Limb (tissue), 2 donors: ENCODE measurements around the gene COMMD2.
A peak's percentile ranks its signal among the peaks of the same experiment; 100 is the strongest.

Experiments used
- DNase-seq, 2 donors: peaks; one replicate each; pipeline ENCODE4 v3.0.0-alpha.2; 2016; ENCODE audit errors: extremely low spot score in 2 of 2

The COMMD2 gene

DNA sequence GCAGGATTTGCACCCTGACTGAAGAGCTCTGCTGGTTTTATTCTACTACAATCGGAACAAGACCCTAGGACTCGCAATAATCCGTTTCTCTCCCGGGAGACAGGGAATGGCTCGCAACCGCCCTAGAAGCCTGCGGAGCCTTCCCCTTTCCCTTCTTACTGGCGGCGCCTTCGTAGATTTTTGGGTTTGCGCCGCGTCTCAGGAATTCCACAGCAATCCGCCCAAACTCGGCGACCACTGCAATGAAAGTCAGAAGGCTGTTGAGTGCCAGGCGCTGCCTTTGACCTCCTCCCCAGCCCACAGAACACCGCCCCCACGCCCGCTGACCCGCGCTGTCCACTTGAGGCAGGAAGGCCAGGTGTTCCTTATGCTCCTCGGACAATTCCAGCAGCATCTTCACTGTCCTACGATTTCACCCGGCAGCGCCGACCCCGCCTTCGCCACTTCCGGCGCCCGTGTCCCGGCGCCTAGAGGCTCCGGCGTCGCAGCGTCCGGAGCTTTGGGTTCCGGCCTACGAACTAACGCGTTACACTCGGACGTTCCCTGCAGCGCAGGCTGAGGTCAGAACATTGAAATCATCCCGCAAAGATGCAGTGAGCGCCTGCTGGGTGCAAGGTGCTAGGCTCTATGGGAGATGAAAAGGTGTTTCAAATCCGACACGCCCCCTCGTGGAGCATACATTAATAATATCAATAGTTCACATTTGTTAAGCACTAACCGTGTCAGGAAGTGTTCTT lies at the start of gene COMMD2:
Gene COMMD2, minus strand, starts transcription at position 439 of the 737 bp plus-strand sequence. Its CDS starts 45 bp downstream, at position 394.
- peak; percentile 82 to 85 for DNase-seq

- no peak for DNase-seq
These were observed 49.4 kb upstream of the COMMD2 start for GRCh38 chr3:149801639-149802038.

DNA sequence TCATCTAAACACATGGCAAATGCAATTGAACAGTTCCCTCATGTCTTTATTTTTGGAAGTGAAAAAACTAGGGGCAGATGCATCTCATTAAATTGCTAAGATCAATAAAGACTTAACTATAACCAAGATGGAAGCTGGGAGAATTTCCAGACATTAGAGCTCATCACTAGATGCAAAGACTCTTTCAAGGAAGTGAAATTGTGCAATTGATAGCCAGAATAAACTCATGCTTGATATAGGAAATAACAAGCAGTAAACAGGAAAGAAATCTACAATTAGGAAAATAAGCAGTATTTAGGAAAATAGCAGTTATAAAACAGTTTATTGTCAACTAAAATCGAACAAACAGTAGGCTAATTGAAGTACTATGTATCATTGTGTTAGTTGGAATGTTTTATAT lies 48.9 kb upstream of the COMMD2 start:
- no peak for DNase-seq

DNA sequence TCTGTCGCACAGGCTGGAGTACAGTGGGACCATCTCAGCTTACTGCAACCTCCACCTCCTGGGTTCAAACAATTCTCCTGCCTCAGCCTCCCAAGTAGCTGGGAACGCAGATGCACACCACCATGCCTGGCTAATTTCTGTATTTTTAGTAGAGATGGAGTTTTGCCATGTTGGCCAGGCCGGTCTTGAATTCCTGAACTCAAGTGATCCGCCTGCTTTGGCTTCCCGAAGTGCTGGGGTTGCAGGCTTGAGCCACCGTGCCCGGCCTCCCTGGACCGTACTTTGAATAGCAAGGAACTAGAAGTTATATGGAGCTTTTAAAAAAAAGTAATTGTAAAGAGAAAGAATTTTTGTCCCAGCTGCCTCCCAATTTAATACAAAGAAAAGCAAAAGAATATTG lies 48.4 kb upstream of the COMMD2 start:
- DNase-seq: no peak

GRCh38 chr3:149796026-149796425 lies 43.7 kb upstream of the COMMD2 start:
- DNase-seq: no peak

DNA sequence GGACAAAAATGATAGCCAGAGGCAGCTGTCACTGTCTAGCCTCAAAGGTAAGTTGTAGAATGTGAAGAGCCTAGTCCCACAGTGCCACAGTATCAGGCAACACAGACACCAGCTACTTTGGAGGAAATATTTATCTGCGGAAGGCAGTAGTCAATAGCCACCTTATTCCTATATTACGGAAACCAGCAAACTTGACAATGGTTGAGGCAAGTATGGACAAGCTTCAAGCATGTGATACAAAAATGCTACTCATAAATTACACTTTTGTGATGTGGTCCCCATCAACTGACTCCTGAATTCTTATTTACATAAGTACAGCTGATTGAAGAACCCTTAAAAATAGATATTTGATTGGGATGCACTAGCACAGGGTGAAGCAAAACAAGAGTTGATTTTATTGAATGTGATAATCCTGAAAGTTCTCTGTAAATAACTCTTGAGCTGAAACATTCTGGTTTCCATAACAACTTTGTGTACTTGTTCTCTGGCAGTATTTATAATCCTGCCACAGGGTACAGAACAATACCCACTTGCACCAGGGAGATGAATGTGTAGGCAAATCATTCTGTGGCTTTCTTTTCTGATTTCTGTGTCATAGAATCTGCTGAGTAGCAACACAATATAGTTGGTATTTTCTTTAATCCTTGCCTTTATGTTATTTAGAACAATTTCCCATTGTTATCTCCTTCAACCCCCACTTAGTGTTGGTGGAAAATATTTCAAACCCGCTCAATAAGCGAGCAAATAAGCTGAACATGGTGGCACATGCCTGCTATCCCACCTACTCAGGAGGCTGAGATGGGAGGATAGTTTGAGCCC lies 40.4 kb upstream of the COMMD2 start, which contains the start of gene ANKUB1:
Gene ANKUB1, minus strand, starts transcription at position 103 of the 819 bp plus-strand sequence. CDS start 188 bp downstream, outside the sequence.
- DNase-seq: no peak

DNA sequence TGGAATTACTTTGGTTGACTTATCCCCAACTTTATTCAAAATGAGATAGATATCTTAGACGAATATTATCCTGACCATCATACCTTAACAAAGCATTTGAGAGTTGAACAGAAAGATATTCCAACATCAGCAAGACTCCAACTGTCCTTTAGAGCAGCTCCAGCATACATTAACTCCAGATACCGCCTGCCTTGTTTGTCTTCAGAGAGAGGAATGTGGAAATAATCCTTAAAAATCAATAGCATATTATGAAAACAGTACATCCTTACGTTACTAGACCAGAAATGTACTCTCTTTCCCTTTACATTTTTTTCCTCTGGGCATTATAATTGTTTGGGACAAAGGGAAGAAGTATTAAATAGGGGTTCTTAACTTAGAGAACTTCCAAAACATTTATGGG lies 38.4 kb upstream of the COMMD2 start:
- no peak for DNase-seq

DNA sequence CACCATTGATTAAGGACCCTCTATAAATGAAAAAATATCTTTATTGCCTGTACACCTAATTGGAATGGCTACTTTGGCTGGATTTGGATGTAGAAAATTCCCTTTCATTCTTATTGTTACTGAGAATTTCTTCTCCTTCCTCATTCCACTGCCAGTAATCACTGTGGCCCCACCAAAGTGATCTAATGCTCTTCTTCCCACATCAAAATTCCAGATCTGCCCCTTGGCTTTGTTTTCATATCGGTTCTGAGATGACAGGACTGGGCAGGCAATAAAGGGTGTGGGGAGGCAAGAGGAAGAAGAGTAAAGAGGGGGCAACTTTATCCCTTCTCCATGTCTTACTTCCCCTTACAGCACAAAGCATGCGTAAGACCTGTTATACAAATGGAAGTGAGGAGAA lies 38.0 kb upstream of the COMMD2 start:
- DNase-seq: no peak

GRCh38 chr3:149784064-149784704 lies 31.9 kb upstream of the COMMD2 start:
- DNase-seq: no peak

DNA sequence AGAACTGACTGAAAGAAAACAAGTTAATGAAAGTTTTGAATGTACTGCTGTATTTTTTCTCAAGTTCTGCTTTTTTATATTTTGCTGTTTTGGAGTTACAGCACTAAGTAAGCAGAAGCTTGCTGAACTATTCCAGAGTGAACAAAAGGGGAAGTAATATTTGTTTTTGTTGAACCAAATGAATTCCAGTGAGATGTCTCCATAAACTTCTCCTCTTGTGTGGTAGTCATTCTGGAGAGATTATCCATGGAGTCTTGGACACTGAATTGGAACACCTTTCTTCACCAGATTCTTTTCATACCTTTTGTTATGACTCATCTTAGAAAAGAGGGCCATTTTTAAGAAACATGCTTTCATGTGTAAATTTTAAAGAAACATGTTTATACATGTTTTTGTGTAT lies 31.3 kb upstream of the COMMD2 start:
- DNase-seq: peak in 1 of 2 donors; percentile 2

GRCh38 chr3:149781741-149782140 lies 29.5 kb upstream of the COMMD2 start:
- no peak for DNase-seq

GRCh38 chr3:149781211-149781610 lies 28.9 kb upstream of the COMMD2 start:
- no peak for DNase-seq

GRCh38 chr3:149777414-149778214 lies 25.3 kb upstream of the COMMD2 start:
- no peak for DNase-seq

DNA sequence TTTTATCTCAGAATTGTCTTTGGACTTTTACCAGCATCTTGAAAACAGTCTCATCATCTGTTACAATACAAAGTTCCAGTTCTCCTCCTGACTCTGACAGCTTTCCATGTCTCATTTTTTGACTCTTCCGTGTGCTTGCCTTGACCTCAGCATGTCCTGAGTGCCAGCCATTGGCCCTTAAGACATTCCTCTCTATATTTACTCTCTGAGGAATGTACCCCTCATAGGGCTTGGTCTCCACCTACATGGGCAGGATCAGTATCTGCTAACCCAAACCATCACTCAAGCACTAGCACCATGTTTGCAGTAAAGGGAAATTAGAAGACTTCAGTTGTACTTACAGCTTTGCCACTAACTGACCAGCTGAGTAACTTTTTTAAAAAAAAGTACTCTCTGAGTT lies 23.9 kb upstream of the COMMD2 start:
- DNase-seq: no peak

- no peak for DNase-seq
These were observed 20.6 kb upstream of the COMMD2 start for GRCh38 chr3:149772861-149773260.

- DNase-seq: peak; percentile 27 to 49
These were observed 19.5 kb upstream of the COMMD2 start for GRCh38 chr3:149771652-149772271.

DNA sequence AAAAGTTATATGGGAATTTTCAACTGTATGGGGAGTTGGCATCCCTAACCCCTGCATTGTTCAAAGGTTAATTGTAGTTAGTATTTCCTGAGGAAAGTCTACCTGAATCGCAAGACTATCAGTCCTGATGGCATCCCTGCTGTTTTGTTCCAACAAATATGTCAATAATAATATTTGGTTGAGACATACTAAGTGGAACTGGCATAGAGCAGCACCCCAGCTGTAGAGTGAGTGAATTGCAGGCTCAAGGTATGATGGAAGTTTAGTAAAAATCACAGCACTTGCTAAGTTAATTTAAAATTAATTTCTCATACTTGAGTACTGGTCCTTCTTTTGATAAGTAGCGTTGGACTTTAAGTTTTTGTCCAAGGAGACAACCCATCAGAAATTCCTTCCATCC lies 18.0 kb upstream of the COMMD2 start:
- DNase-seq: no peak

GRCh38 chr3:149768704-149769103 lies 16.4 kb upstream of the COMMD2 start:
- DNase-seq: no peak

- no peak for DNase-seq
These were observed 15.4 kb upstream of the COMMD2 start for GRCh38 chr3:149767720-149768119.

GRCh38 chr3:149765762-149766334 lies 13.6 kb upstream of the COMMD2 start:
- peak in 1 of 2 donors; percentile 33 for DNase-seq
